NT2/D1 (cell line): ENCODE data around the gene TSHZ3.

Experiments used
- DNase-seq: peaks from one replicate; pipeline ENCODE4 v3.0.0-alpha.2; 2011; ENCODE audit warnings: low read depth, low spot score
- H3K27me3 ChIP-seq: 2 replicates; pipeline ENCODE4 v1.6.0; 2011; ENCODE audit warnings: mild to moderate bottlenecking; ENCODE audit not compliant: insufficient read length, insufficient read depth
- H3K36me3 ChIP-seq: 2 replicates; pipeline ENCODE4 v1.6.1; 2011; ENCODE audit warnings: mild to moderate bottlenecking, low read length, mixed read lengths; ENCODE audit not compliant: insufficient read depth, insufficient read length
- H3K4me1 ChIP-seq: 2 replicates; pipeline ENCODE4 v1.5.1; 2011; ENCODE audit not compliant: insufficient read depth, insufficient read length
- H3K4me3 ChIP-seq: 2 replicates; pipeline ENCODE4 v1.5.1; 2011; ENCODE audit warnings: low read depth; ENCODE audit not compliant: insufficient read length
- H3K9ac ChIP-seq: 2 replicates; pipeline ENCODE4 v1.6.0; 2011; ENCODE audit warnings: low read depth; ENCODE audit not compliant: insufficient read length
- H3K9me3 ChIP-seq: 2 replicates; pipeline ENCODE4 v1.5.1; 2011; ENCODE audit warnings: mild to moderate bottlenecking, low read length; ENCODE audit not compliant: insufficient read depth
- SUZ12 ChIP-seq: IDR thresholded peaks from 2 replicates; pipeline ENCODE4 v1.6.1; 2011; ENCODE audit not compliant: insufficient read length, insufficient read depth; ENCODE audit errors: extremely low read depth
- YY1 ChIP-seq: IDR thresholded peaks from 2 replicates; pipeline ENCODE4 v1.6.1; 2011; ENCODE audit not compliant: insufficient read length, insufficient read depth
- ZNF274 ChIP-seq: IDR thresholded peaks from 2 replicates; pipeline ENCODE4 v1.6.1; 2011; ENCODE audit warnings: mild to moderate bottlenecking, low read depth, low read length

The TSHZ3 gene

GRCh38 chr19:31264041-31264778 lies 85.0 kb downstream of the TSHZ3 start:
- Histone ChIP-seq H3K9me3 (no peaks in the 10 kb centered on the region), H3K4me1 (no peaks in the 10 kb centered on the region), H3K36me3 (no peaks in the 10 kb centered on the region), H3K9ac (no peak overlapping the region), H3K4me3 (no peak overlapping the region), H3K27me3 (no peaks in the 10 kb centered on the region)
- no peak for DNase-seq
- TF ChIP-seq YY1 (no peak), ZNF274 (no peak), SUZ12 (no peak)

GRCh38 chr19:31263328-31263727 lies 85.9 kb downstream of the TSHZ3 start:
- no peak overlapping the region for H3K4me3 ChIP-seq
- no peak for DNase-seq
- H3K9me3 ChIP-seq: no peaks in the 10 kb centered on the region; the same call in 1 of the 2 replicates
- TF ChIP-seq YY1: no peak
- no peak for TF ChIP-seq ZNF274
- no peak for TF ChIP-seq SUZ12
- no peak overlapping the region for H3K9ac ChIP-seq
- H3K4me1 ChIP-seq: no peaks in the 10 kb centered on the region
- H3K27me3 ChIP-seq: no peaks in the 10 kb centered on the region
- H3K36me3 ChIP-seq: no peaks in the 10 kb centered on the region

- Histone ChIP-seq H3K9me3 (no peaks in the 10 kb centered on the region; the same call in 1 of the 2 replicates), H3K4me1 (no peaks in the 10 kb centered on the region), H3K4me3 (no peak overlapping the region), H3K27me3 (no peaks in the 10 kb centered on the region), H3K9ac (no peak overlapping the region), H3K36me3 (no peaks in the 10 kb centered on the region)
- TF ChIP-seq ZNF274: no peak
- TF ChIP-seq YY1: no peak
- TF ChIP-seq SUZ12: no peak
- DNase-seq: no peak
These were observed 86.5 kb downstream of the TSHZ3 start for GRCh38 chr19:31262725-31263191.

- Histone ChIP-seq H3K9ac (no peak overlapping the region), H3K9me3 (no peaks in the 10 kb centered on the region; the same call in 1 of the 2 replicates), H3K27me3 (no peaks in the 10 kb centered on the region), H3K4me3 (no peak overlapping the region), H3K4me1 (no peaks in the 10 kb centered on the region), H3K36me3 (no peaks in the 10 kb centered on the region)
- TF ChIP-seq ZNF274: no peak
- DNase-seq: no peak
These were observed 87.5 kb downstream of the TSHZ3 start for GRCh38 chr19:31261603-31262212.

- Histone ChIP-seq H3K4me3 (no peak overlapping the region), H3K9me3 (no peaks in the 10 kb centered on the region; the same call in 1 of the 2 replicates), H3K9ac (no peak overlapping the region), H3K27me3 (no peaks in the 10 kb centered on the region), H3K4me1 (no peaks in the 10 kb centered on the region), H3K36me3 (no peaks in the 10 kb centered on the region)
- TF ChIP-seq SUZ12 (no peak), ZNF274 (no peak), YY1 (no peak)
- no peak for DNase-seq
These were observed 88.1 kb downstream of the TSHZ3 start for GRCh38 chr19:31261019-31261602.

- no peaks in the 10 kb centered on the region for H3K4me1 ChIP-seq
- TF ChIP-seq YY1: no peak
- no peak for TF ChIP-seq SUZ12
- no peak for TF ChIP-seq ZNF274
These were observed 88.9 kb downstream of the TSHZ3 start for GRCh38 chr19:31260171-31260933.

More at GRCh38 chr19:31260171-31260933, 88.9 kb downstream of the TSHZ3 start:
- Histone ChIP-seq H3K27me3 (no peaks in the 10 kb centered on the region), H3K9ac (no peak overlapping the region), H3K9me3 (no peaks in the 10 kb centered on the region; the same call in 1 of the 2 replicates), H3K36me3 (no peaks in the 10 kb centered on the region), H3K4me3 (no peak overlapping the region)
- no peak for DNase-seq
